DND-41 (cell line): ENCODE data around the gene KLHL30.
"Not testable (repeated sequence)": the region's sequence is repeated elsewhere in the genome, so short reads cannot be mapped to it uniquely, and the experiment has no call there.

Source experiments
- ATAC-seq: fragments of 200-7000 bp; cut with Tn5 transposase; 3 replicates; pipeline ENCODE4 v1.9.1; 2021; ENCODE audit warnings: low read depth; ENCODE audit not compliant: insufficient read depth
- DNase-seq: peaks from one replicate; pipeline ENCODE4 v3.0.0-alpha.2; 2020
- H2AFZ ChIP-seq: 2 replicates; pipeline ENCODE4 v1.6.0; 2012; ENCODE audit warnings: low read depth, low read length
- H3K27ac ChIP-seq: 2 replicates; pipeline ENCODE4 v1.5.1; 2012; ENCODE audit warnings: low read length, inconsistent platforms
- H3K27me3 ChIP-seq: fragments of 200-600 bp; sonication (generic); 2 replicates; pipeline ENCODE4 v1.6.0; 2012; ENCODE audit warnings: low read length, mild to moderate bottlenecking, inconsistent platforms; ENCODE audit not compliant: insufficient read depth, poor library complexity
- H3K36me3 ChIP-seq: 2 replicates; pipeline ENCODE4 v1.5.1; 2012; ENCODE audit warnings: low read length, inconsistent platforms; ENCODE audit not compliant: insufficient read depth
- H3K4me1 ChIP-seq: 2 replicates; pipeline ENCODE4 v1.5.1; 2012; ENCODE audit warnings: mild to moderate bottlenecking, low read length; ENCODE audit not compliant: insufficient read depth
- H3K4me2 ChIP-seq: 2 replicates; pipeline ENCODE4 v1.6.0; 2012; ENCODE audit warnings: mild to moderate bottlenecking, moderate library complexity, low read length, inconsistent platforms; ENCODE audit not compliant: insufficient read depth
- H3K4me3 ChIP-seq, 2 experiments: fragments of 200-600 bp in 1 of 2; shearing (Covaris generic) in 1 of 2; 2 replicates each; pipeline ENCODE4 v1.5.1; 2012 to 2016; ENCODE audit warnings: inconsistent platforms in 2 of 2, low read length in 2 of 2, mild to moderate bottlenecking in 2 of 2, low read depth in 1 of 2, moderate library complexity in 1 of 2
- H3K79me2 ChIP-seq: 2 replicates; pipeline ENCODE4 v1.6.0; 2012; ENCODE audit warnings: low read length, inconsistent platforms; ENCODE audit not compliant: insufficient read depth
- H3K9ac ChIP-seq: 2 replicates; pipeline ENCODE4 v1.6.0; 2012; ENCODE audit warnings: low read depth, mild to moderate bottlenecking, inconsistent platforms, low read length, moderate library complexity
- H3K9me3 ChIP-seq: 2 replicates; pipeline ENCODE4 v1.5.1; 2012; ENCODE audit warnings: low read length, moderate library complexity, mild to moderate bottlenecking, inconsistent platforms; ENCODE audit not compliant: insufficient read depth, severe bottlenecking
- H4K20me1 ChIP-seq: 2 replicates; pipeline ENCODE4 v1.6.0; 2012; ENCODE audit warnings: low read length; ENCODE audit not compliant: insufficient read depth
- EZH2 ChIP-seq: IDR thresholded peaks from 3 replicates; pipeline ENCODE4 v1.6.1; 2012; ENCODE audit warnings: borderline replicate concordance, low read depth, mild to moderate bottlenecking, moderate library complexity, low read length, inconsistent platforms; ENCODE audit not compliant: severe bottlenecking
- TF ChIP-seq, protein P1 (sequence below): IDR thresholded peaks from 2 replicates; pipeline ENCODE4 v1.5.1; 2012; ENCODE audit warnings: borderline replicate concordance, low read length, moderate library complexity, mild to moderate bottlenecking; ENCODE audit not compliant: poor library complexity, severe bottlenecking; ENCODE audit errors: extremely low read depth

Gene KLHL30

DNA sequence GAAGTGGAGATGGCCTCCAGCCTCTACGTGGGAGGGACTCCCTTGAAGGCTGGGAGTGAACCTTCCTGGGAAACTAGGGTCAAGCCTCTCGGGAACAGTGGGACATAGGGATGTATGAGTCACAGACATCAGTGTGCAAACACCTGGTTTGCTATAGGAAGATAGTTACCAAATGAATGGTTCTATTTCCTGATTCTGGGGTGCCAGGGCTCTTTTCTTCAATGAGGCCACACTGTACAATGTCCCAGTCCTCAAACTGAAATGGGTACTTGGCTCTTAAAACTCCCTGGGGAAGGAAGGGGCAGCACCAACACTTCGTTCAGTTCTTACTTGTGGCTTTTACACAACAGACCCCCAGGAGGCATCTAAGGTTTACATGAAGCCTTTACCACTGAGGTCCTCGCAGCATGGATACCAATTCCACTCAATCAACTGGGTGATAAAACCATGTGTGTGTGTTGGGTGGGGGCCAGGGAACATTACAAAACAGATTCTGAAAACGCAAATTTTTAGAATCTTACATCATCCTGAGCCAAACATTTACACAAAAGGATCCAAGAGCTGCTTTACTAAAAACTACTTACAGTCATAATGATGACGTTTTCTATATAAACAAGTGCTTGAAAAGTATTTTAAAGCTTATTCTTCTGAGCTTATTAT lies 30.7 kb downstream of the KLHL30 start:
- no peaks in the 10 kb centered on the region for H3K79me2 ChIP-seq
- no peaks in the 10 kb centered on the region for H3K4me1 ChIP-seq
- H3K4me2 ChIP-seq: no peak overlapping the region
- no peaks in the 10 kb centered on the region for H3K9me3 ChIP-seq
- peaks cover 60% of the 10 kb centered on the region for H3K36me3 ChIP-seq
- no peak overlapping the region for H3K4me3 ChIP-seq
- no peak for ATAC-seq
- no peak for TF ChIP-seq EZH2
- TF ChIP-seq, protein P1, sequence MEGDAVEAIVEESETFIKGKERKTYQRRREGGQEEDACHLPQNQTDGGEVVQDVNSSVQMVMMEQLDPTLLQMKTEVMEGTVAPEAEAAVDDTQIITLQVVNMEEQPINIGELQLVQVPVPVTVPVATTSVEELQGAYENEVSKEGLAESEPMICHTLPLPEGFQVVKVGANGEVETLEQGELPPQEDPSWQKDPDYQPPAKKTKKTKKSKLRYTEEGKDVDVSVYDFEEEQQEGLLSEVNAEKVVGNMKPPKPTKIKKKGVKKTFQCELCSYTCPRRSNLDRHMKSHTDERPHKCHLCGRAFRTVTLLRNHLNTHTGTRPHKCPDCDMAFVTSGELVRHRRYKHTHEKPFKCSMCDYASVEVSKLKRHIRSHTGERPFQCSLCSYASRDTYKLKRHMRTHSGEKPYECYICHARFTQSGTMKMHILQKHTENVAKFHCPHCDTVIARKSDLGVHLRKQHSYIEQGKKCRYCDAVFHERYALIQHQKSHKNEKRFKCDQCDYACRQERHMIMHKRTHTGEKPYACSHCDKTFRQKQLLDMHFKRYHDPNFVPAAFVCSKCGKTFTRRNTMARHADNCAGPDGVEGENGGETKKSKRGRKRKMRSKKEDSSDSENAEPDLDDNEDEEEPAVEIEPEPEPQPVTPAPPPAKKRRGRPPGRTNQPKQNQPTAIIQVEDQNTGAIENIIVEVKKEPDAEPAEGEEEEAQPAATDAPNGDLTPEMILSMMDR: no peak
- no peak overlapping the region for H2AFZ ChIP-seq
- no peaks in the 10 kb centered on the region for H3K27me3 ChIP-seq
- H4K20me1 ChIP-seq: peaks cover 22% of the 10 kb centered on the region
- no peak overlapping the region for H3K9ac ChIP-seq
- H3K27ac ChIP-seq: no peak overlapping the region
- DNase-seq: no peak

DNA sequence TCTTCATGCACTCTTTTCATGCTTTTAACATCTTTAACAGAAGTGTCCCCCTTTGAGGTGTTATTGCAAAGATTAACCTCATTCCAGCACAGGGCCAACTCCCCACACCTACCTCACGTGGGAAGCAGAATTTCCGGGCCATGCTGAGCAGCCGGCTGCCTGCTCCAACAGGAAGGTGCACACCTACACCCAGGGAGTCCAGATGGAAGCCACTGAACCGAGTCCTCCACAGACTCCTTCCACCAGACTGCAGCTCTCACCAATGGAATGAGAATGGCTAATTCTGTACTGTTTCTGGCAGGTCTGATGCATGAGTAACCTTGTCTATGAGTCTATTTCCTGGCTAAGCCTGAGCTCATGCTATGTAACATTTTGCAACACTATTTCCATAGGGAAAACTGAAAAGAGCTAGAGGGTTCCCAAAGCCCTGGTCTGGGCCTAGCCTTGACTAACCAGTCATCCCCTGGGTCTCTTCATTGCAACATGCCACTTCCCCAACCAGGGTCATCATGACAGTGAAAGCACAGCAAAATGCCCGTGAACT lies 31.3 kb downstream of the KLHL30 start:
- Histone ChIP-seq H3K4me1 (no peaks in the 10 kb centered on the region), H4K20me1 (peaks cover 28% of the 10 kb centered on the region), H2AFZ (no peak overlapping the region), H3K79me2 (no peaks in the 10 kb centered on the region), H3K4me2 (no peak overlapping the region), H3K27me3 (no peaks in the 10 kb centered on the region), H3K9ac (no peak overlapping the region), H3K4me3 (no peak overlapping the region), H3K9me3 (no peaks in the 10 kb centered on the region), H3K36me3 (peaks cover 66% of the 10 kb centered on the region), H3K27ac (no peak overlapping the region)
- TF ChIP-seq, protein P1: no peak
- TF ChIP-seq EZH2: no peak
- DNase-seq: no peak
- ATAC-seq: no peak

DNA sequence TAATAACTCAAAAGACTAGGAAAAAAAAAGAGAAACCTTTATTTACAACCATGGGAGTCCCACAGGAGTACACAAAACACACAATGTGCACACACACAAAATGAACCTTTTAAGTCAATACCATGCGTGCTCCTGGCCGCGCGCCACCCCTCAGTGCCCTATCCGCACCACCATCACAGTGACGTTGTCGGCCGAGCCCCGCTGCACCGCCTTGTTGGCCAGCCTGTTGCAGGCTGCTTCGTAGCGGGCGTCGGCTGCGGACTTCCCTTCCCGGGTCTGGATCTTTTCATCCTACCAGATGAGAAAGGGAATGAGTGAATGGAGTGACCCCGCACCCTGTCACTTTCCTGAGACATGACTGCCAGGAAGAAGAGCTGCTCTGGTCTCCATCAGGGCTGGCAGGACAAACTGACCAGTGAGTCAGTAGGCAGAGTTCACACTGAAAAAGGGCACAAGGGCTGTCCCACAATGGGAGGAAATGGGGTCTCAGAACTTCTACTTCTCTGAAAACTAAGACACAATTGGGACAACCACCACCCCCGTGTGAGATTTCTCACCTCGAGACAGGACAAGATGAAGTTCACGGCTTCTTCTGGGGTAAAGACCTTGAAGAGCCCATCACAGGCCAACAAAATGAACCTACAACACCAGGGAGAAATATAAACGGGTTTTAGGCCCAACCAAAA lies 32.1 kb downstream of the KLHL30 start:
- TF ChIP-seq, protein P1: no peak
- TF ChIP-seq EZH2: no peak
- no peaks in the 10 kb centered on the region for H3K27me3 ChIP-seq
- peaks cover 28% of the 10 kb centered on the region for H4K20me1 ChIP-seq
- no peak overlapping the region for H3K9ac ChIP-seq
- H3K4me2 ChIP-seq: no peak overlapping the region
- no peaks in the 10 kb centered on the region for H3K9me3 ChIP-seq
- H3K79me2 ChIP-seq: no peaks in the 10 kb centered on the region
- H2AFZ ChIP-seq: no peak overlapping the region
- peaks cover 73% of the 10 kb centered on the region for H3K36me3 ChIP-seq
- DNase-seq (no peak), ATAC-seq (no peak)
- no peaks in the 10 kb centered on the region for H3K4me1 ChIP-seq
- H3K27ac ChIP-seq: no peak overlapping the region
- no peak overlapping the region for H3K4me3 ChIP-seq

- not testable (repeated sequence) for H2AFZ ChIP-seq, H3K4me3 ChIP-seq, H3K4me2 ChIP-seq, H3K4me1 ChIP-seq, H3K27me3 ChIP-seq, H3K27ac ChIP-seq, H3K9ac ChIP-seq, DNase-seq, H3K79me2 ChIP-seq, ATAC-seq, H3K9me3 ChIP-seq
- Histone ChIP-seq H3K36me3 (peaks cover 77% of the 10 kb centered on the region), H4K20me1 (peaks cover 28% of the 10 kb centered on the region)
These were observed 32.6 kb downstream of the KLHL30 start for GRCh38 chr2:238171072-238171431.
